Measurements from ENCODE around the gene HMCES.
A peak's percentile ranks its signal among the peaks of the same experiment; 100 is the strongest.

HMCES gene

DNA sequence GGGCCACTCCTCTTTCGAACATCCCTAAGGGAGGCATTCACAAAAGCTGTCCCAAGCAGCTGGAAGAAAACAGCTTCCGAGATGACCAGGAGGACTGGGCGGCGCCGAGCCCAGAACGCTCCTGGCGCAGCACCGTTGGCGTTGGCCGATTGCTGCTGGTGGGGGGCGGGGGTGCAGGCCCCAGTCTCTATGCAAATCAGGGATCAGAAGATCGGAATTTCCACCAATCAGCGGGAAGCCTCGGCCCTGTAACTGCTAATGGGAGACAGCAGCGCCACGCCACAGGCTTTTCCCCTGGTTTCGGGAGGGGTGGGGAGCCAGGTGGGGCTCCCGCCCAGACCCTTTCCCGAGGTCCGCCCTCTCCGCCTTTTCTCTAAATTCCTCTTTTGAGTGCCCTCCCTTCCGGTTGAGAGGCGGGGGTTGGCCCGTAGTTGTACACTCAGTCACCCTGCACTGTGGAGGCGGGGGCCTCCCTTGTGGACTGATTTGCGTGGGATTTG lies 27.0 kb downstream of the HMCES start:
- DNase-seq: no peak

DNA sequence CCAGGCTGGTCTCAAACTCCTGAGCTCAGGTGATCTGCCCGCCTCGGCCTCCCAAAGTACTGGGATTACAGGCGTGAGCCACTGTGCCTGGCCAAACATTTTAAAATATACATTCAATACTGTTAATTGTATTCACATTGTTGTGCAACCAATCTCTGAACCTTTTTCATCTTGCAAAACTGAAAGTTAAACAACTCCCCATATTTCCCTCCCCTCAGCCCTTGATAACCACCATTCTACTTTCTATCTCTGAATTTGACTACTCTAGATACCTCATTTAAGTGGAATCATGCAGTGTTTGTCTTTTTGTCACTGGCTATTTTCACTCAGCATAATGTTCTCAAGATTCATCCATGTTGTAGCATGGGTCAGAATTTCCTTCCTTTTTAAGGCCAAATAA lies 30.0 kb downstream of the HMCES start:
- DNase-seq: no peak

DNA sequence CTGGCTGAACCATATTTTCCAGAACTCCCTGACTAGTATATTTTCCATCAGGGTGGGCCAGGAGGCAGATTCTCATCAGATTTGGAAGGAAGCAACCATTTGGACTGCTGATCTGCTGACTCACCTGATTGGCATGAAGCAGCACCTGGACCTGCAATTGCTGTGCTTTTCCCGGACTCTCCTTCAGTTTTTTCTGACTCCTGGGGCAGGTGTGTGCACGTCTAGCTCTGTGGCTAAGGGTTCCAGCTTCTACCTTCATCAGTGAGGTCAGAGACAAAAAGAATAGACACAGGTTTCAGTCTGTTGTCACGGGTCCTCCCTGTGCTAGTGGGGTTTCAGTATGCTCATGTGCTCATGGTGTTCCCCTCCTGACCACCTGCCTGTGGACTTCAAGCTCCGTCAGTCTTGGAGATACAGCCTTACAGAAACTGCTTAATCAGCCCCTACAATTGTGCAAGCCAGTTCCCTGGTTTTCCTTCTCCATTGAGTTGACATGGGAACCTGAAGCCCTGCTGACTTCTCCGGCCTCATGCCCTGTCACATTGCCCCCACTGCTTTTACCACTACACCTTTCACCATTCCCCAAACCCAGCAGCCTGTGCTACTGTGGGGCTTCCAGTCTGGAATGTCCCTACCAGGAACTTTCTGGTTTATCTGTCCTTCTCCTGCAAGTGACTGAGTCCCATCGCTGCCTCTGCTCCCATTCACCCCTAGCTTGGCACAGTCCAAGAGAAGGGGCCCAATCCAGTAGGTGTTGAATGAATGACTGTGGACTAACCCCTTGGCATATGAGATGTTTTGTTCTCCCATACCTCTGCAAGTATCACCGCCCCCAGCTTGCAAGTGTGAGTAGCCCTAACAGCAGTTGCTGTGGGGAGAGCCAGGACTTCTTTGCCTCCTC lies 31.7 kb downstream of the HMCES start:
- DNase-seq: no peak

DNA sequence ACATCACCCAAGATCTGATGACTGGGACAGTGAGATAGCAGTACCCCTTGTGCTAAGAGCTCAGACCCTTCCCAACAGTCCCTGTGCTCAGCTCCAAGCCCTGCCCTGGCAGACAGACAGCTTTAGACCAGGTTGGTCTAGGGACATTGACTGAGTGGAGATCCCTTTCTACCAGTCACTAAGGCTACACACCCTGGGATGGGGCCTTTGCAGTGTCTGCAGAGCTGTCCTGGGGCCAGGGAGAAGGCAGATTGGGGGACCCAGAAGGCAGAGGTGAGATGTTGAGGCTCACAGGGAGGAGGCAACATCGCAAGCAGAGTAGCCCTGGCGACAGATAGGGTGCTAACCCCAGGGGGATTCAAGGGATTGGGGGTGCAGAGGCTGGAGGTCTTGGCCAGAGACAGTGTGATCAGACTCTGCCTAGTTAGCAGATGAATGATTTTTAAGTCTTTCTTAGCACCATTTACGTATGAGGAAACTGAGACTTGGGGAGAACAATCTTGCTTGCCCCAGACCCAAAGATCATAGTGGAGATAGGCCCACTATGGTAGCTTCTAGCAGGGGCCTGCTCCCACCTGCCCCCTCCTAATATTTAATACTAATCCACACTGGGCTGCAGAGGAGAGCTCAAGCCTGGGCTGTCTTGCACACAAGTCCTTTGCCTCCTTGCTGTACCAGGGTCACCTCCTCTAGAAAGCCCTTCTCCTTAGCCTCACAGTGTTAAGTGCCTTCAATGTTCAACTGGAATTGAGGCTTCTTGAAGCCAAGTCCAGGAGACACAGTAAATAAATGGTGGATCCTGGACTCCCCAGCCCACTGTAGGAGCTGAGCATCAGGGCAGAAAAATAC lies 32.6 kb downstream of the HMCES start:
- DNase-seq: no peak

DNA sequence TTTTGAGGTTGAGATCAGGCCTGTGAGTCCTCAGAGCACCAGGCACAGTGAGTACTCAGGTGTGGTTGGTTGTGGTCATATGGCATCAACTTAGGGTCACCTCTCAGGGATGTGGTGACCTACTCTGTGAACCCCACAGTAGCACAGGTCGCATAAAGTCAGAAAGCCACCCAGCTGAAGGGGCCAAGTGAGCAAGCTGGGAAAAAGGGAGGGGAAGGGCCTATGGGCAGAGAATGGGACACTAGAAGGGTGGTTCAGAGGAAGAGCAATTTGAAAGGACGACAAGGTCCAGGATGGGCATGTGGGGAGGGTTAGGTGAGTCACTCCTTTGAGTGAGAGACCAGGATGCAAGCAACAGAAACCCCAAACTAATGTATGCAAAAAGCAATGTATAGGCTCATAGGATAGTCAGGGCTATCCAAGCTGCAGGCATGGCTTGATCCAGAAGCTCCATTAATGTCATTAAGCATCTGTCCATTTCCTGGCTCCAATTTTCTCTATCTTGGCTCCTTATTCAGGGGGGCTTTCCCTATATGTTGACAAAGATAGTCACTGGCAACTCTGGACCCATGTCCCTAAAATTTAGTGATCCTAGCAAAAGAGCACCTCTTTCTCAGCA lies 33.5 kb downstream of the HMCES start:
- no peak for DNase-seq

DNA sequence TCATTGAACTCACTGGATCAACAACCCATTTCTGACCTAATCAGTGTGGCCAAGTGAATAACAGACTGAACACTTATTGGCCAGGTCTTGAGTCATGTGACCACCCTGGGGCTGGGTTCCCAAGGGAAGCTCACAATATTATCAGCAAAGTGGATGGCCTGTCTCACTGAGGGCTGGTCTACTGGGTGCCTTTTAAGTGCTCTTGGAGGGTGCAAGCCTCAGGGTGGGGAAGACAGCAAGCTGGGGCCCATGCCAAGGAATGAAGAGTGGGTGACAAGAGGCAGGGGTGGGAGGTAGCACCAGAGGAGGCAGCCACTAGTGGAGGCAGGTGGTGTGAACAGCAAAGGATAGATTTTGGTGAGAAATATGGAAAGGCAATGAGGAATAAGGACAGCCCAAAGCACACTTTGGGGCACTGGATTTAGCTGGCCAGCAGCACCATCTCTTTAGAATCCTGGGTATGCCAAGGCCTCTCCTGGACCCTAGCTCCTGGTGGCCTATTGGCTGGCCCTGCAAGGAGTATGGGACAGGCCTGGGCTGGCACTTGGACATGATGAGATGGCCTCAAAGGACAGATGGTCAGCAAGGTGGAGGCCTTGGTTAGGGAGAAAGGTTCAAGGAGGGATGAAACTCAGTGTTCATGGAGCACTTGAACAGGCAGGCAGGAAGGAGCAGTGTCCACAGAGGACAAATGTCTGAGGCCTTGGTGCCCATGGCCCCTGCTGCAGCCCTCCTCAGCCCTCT lies 34.2 kb downstream of the HMCES start:
- no peak for DNase-seq

DNA sequence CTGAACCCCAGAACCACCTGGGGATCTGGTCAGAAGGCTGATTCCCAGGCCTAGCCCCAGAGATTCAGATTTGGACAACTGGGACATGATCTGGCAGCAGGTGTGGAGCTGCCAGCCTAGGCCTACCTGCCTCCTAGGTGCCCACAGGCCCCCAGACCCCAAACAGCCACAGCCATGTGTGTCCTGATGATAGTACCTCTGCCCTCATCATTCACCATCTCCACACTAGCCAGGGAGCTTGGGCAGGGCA lies 34.7 kb downstream of the HMCES start:
- DNase-seq: no peak

DNA sequence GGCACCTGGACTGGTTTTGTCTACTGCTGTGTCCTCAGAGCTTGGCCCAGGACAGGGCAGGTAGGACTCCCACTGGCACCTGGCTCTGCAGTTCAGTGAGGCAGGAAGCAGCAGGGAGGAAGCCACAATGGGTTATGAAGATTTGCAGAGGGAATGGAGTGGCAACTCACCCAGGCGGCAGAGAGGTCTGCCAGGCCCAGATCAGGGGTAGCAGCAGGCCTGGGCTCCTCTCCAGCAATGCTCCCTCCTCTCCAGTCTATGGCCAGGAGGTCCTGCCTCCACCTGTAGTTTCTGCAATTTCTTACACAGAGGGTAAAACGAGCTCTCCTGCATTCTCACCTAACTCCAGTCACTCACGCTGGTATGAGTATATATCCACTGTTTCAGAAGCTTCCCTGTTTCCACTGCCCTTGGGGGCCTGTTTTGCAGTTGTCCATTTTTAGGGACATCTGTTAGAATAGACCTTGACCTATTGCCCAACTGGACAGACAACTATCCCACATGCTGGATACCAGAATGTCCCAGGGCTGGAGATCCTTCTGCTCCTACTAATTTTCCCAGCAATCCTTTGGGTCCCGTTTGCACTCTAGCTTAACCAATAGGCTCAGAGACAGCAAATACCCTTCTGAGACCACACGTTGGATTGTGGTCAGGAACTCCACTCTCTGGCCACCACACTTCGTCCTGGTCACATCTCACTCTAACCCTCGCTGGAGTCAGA lies 35.2 kb downstream of the HMCES start:
- DNase-seq: no peak

DNA sequence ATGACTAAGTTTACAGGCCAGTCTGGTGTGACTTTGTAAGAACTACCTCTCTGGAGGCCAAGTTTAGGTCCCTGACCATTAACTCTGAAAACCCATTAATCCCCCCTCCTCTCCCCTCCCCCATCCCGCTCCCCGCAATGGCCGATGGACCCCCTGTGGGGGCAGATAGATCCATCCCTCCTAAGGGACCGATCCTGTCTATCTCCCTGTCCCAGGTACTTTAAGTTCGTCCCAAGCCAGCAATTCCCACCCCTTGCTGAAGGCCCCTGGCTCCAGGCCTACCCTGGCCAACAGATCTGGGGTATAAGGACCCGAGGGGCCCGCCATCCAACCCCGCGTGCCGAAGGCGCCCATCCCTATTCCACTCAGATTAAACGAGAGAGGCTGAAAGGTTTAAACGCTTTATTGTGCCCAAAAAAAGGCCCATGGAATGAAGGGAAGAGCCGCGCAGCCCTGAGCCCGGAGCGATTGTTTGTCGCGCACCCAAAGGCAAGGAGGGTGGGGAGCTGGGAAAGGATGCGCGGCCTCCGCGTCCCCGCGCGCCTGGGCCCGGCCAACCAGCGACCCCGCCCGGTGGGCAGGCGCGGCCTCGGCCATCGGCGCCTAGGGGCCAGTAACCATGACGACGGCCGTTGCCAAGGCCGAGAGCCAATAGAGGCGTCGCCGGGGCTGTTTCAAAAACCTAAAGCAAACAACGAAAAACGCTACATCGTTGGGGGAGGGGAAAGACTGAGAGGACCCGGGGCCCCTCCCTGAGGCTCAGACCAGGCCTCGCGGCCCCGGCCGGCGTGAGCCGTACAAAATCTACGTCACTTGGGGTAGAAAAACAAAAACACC lies 35.9 kb downstream of the HMCES start:
- DNase-seq: peak; percentile 80

DNA sequence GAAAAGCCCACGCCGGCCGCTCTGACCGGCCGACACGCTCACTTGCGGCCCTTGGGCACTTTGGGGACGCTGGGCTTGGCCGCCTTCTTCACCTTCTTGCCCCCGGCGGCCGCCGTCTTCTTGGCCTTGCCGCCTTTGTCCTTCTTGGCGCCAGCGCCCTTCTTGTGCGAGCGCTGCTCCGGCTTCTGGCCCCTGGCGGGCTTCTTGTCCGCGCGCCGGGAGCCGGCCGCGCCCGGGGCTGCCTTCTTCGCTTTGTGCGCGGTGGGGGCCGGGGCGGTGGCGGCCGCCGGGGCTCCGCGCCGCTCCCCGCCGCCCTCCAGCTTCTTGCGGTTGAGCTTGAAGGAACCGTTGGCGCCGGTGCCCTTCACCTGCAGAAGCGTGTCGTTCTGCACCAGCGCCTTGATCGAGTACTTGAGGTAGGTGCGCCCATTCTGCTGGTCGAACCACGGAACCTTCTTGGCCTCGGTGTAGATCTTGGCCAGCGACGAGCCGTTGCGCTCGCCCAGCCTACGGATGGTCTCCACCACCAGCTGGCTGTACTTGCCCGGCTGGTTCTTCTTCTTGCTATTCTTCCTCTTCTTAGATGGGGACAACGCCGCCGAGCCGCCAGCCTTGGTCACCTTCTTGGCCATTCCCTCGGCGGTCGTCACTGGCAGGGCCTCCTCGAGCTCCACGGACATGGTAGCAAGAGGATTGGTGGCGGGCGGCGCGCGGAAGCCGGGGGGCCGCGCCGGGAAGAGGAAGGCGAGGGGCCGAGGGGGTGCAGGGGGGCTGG lies 36.7 kb downstream of the HMCES start:
- DNase-seq: no peak

DNA sequence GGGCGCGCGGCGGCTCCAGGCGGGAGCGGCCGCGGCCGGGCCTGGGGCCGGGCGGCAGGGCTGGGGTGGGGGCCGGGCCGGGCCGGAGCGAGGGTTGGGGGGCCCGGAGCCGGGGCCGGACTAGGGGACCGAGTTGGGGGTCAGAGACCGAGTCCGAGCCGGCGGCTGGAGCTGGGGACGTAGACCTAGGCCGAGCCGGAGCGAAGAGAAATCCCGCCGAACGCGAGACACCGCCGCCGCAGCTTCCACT lies 37.3 kb downstream of the HMCES start:
- DNase-seq: no peak

DNA sequence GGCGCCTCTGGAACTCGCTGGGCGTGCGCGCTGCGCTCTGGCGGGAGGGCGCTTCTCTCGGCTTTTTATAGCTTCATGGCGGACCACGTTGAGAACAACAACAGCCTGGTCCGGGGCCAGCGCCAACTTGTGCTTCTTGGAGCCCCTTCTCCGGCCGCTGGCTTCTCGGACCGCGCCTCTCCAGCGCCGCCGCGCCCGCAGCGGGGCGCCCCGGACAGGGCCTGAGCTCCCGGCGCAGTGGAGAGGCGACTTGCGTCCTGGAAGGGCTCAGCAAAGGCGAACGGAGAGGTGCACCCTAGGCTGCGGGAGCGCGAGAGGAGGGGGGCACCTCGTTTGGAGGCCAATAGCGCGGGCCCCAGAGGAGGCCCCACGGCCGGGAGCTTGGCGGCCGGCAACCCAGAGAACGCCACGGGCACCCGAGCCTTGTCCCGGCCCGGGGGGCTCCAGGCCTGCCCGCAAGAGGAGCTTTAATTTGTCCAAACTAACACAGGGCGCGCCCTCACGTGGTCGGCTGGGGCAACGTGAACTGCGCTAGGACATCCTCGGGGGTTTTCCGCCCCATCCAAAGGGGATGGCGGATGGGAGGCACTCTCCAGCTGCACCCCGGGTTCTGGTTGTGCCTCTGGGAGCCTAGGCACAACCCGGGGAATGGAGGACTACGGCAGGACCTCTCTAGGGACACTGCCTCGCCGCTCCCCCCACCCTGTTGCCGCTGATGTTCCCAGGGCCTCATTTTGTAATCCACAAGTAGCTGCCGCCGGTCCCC lies 37.8 kb downstream of the HMCES start:
- DNase-seq: peak; percentile 43

DNA sequence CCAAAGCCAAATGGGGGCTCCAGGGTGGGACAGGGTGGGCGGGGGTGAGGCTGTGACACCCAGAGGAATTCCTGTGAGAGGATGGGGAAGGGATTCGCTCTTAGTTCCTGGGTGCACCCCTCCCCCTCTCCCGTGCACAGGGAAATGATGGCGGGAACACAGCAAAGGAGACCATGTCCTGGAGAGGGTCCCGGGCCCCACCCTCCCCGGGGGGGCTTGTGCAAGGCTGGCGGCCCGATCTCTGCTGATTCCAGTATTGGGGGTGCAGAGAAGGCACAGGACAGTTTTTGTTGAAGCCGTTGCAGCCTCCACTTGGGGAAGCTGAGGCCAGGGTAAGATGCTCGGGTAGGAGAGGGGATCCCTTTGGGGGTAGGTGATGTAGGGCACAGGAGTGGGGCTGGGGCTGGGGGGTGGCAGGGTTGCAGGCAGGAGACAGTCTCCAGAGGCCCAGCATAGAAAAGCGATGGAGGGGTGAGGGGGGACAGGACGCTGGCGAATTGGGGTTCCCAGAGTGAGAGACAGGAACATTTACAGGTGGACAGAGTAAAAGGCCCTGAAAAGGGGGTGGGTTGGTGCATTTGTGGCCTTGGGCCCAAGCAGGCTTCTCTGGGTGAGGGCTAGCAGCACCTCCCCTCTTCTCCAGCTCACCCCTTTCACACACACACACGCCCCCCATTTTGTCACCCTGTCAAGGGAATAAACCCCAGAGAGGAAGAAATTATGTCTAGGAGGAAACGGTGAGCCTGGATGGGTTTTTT lies 38.5 kb downstream of the HMCES start:
- no peak for DNase-seq

DNA sequence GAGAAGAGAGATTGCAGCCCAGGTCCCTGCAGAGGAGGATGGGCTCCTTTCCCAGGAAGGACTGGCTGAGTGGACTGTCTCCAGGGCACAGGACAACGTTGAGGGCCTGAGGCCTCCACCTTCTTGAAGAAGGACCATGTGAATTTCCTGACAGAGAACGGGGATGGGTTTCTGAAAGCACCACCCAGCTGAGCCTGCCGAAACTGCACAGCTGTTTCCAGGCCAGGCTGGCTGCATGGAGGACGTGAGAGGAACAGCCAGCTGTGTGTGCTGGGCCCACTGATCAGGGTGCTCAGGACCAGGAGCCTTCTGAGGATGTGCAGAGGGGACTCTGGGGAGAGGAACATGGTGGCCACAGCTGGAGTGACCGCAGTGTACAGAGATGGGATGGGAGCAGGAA lies 39.2 kb downstream of the HMCES start:
- DNase-seq: no peak

DNA sequence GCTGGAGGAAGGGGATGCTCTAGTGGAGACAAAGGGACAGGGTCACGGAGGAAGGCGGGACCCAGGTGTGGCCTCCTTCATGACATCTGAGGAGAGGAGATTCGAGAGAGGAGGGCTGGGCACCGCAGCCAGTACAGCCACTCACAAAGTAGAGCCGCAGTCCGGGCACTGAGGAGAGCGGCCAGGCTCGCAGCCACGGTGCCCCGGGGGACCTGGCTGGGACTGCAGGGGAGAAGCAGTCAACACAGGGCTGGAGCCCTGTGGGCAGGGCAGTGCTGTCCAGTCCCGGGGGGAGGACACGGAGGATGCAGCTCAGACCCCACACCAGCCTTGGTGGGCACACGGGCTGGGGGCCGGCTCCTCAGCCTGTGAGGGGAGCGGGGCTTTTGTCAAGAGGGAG lies 40.3 kb downstream of the HMCES start:
- no peak for DNase-seq

DNA sequence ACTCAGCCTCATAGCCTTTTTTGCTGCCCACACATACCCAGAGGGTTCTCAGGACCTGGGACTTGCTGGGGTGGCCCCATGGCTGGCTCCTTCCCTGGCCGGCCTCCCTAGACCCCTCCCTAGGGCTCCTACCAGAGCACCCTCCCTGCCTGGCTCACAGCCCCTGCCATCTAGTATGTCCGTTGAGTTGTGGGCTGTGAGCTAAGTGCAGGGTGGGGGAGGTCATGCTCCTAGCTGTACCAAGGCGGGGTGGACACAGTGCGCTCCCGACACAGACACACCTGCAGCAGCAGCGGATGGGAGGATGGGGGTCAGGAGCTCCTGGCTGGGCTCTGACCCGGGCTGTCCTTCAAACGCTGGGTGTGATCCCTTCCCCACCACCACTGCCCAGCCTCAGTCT lies 41.6 kb downstream of the HMCES start:
- no peak for DNase-seq

DNA sequence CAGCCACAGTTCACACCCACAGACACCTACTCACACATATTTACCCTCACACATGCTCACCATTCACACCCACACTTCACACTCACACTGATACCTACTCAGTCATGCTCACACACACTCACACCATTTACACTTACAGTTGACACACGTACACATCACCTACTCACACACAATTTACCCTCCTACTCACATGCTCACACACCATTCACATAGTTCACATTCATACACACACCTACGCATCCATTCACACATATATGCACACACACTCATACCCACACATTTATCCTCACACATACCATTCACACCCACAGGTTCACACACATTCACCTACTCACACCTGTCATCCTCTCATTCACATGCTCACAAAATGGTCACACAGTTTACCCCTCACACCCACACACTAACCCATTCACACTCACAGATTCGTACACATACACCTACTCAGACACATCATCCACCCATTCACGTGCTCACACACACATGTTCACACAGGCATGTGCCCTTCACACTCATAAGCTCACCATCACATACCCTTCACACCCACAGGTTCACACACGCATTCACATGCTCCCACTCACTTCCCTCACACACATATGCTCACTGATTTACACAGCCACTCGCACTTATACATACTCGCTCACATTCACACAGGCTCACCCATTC lies 42.3 kb downstream of the HMCES start:
- no peak for DNase-seq

DNA sequence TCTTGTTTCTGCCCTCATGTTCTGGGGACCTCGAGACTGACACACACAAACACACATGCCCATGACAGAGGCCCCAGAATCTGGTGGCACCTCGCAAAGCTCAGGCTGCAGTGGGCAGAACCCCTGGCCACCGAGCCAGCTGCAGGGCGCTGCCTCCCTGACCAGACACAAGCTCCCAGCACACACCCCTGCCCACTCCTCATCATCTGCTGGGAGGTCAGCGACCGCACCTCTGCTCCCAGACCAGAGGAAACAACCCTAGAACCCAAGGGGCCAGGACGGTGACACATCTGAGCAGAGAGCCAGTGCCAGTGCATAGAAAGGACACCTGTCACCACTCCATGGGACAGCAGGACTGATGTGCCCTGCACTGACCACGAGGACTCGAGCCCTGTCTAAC lies 43.2 kb downstream of the HMCES start:
- no peak for DNase-seq

All from NCI-H2029 (cell line).